ENCODE results near the gene STXBP5.

GRCh38 chr6:147311218-147311617 is 107.0 kb downstream of the STXBP5 start:
- no peak for TF ChIP-seq EZH2phosphoT487 (IDR thresholded peaks at IDR 0.05; ENCODE audit: insufficient read depth, low read depth)
- TF ChIP-seq EZH2 (IDR thresholded peaks at IDR 0.05; ENCODE audit: insufficient read depth, poor library complexity, severe bottlenecking): no peak

Measured in GM23248 (cell line).